Caco-2 (cell line): ENCODE data around the gene RAPGEF2. TPM values are rescaled to one million over a fixed set of nuclear protein-coding genes. Genes with fewer than 3 reads are reported as not detected.
"Not testable (repeated sequence)": the region's sequence is repeated elsewhere in the genome, so short reads cannot be mapped to it uniquely, and the experiment has no call there.

ENCODE experiments used
- BruUV-seq: library from RNA; stranded (reverse); fragments of 400-500 nt; replicated peaks from 2 replicates; lab custom pipeline; 2021; lab: Mats Ljungman, UMichigan
- CTCF ChIA-PET: fragments of 300-600 bp; sonication (Branson Sonifier 250); formaldehyde crosslinking; loops from one replicate; lab custom pipeline; 2022; ENCODE audit warnings: antibody characterized with exemption; lab: Charles Lee
- POLR2A ChIA-PET: fragments of 300-600 bp; sonication (Branson Sonifier 250); formaldehyde crosslinking; loops from one replicate; lab custom pipeline; 2022; ENCODE audit warnings: antibody characterized with exemption; lab: Charles Lee
- DNase-seq, 2 experiments: peaks; one replicate each; pipeline versions ENCODE4 v3.0.0 to v3.0.0-alpha.2; 2020 to 2022
- H3K27me3 ChIP-seq: replicated peaks from 2 replicates; pipeline ENCODE4 v1.6.0; 2011; ENCODE audit warnings: low read length; ENCODE audit not compliant: control insufficient read depth, insufficient read depth
- H3K36me3 ChIP-seq: 2 replicates; pipeline ENCODE4 v1.5.1; 2011; ENCODE audit warnings: low read length; ENCODE audit not compliant: control insufficient read depth, insufficient read depth
- H3K4me1 ChIP-seq: fragments of 250-450 bp; sonication (Bioruptor Pico); 2 replicates; pipeline ENCODE4 v1.5.1; 2020; ENCODE audit warnings: mild to moderate bottlenecking
- H3K4me3 ChIP-seq: 2 replicates; pipeline ENCODE4 v1.5.1; 2011; ENCODE audit warnings: low read depth, mild to moderate bottlenecking, control low read depth, low read length
- H3K9me3 ChIP-seq: fragments of 250-450 bp; sonication (Bioruptor Pico); 2 replicates; pipeline ENCODE4 v1.5.1; 2020; ENCODE audit warnings: mild to moderate bottlenecking, moderate library complexity
- H3K27ac Mint-ChIP-seq: one replicate; pipeline ENCODE4 v1.8.0; 2022; ENCODE audit warnings: mixed read lengths; ENCODE audit not compliant: unreplicated experiment
- H3K27me3 Mint-ChIP-seq: one replicate; pipeline ENCODE4 v1.8.0; 2022; ENCODE audit warnings: mixed read lengths; ENCODE audit not compliant: insufficient read depth, unreplicated experiment
- H3K36me3 Mint-ChIP-seq: one replicate; pipeline ENCODE4 v1.8.0; 2022; ENCODE audit warnings: mild to moderate bottlenecking, mixed read lengths; ENCODE audit not compliant: insufficient read depth, unreplicated experiment
- H3K4me1 Mint-ChIP-seq: one replicate; pipeline ENCODE4 v1.8.0; 2022; ENCODE audit warnings: low read depth, mixed read lengths; ENCODE audit not compliant: unreplicated experiment
- H3K4me3 Mint-ChIP-seq: one replicate; pipeline ENCODE4 v1.8.0; 2022; ENCODE audit warnings: mild to moderate bottlenecking, moderate library complexity, mixed read lengths; ENCODE audit not compliant: unreplicated experiment
- H3K9me3 Mint-ChIP-seq: one replicate; pipeline ENCODE4 v1.8.0; 2022; ENCODE audit warnings: mixed read lengths; ENCODE audit not compliant: unreplicated experiment
- intact Hi-C: fragments of 100-400 bp; cut with micrococcal nuclease; formaldehyde crosslinking; loops from one replicate; pipeline ENCODE4 v1.10.0; 2022; ENCODE audit not compliant: unreplicated experiment
- total RNA-seq: library from RNA; stranded (reverse); gene quantifications from 2 replicates; pipeline ENCODE4 v1.2.3, GENCODE V29; 2022
- TF ChIP-seq, protein P1 (sequence below), 2 experiments: fragments of 200-600 bp in 1 of 2; IDR thresholded peaks; 1 replicate in 1 of 2; 2 replicates in 1 of 2; pipeline versions ENCODE4 v1.5.1 to v1.8.0; 2011 to 2022; ENCODE audit warnings: antibody characterized with exemption in 1 of 2, control low read depth in 1 of 2, inconsistent platforms in 1 of 2, low read depth in 1 of 2, low read length in 1 of 2, mild to moderate bottlenecking in 1 of 2, moderate library complexity in 1 of 2; ENCODE audit not compliant: insufficient read depth in 1 of 2, severe bottlenecking in 1 of 2, unreplicated experiment in 1 of 2

RAPGEF2 gene
- total RNA-seq, 1 experiment from 2014 or later, result 67.6 TPM

DNA sequence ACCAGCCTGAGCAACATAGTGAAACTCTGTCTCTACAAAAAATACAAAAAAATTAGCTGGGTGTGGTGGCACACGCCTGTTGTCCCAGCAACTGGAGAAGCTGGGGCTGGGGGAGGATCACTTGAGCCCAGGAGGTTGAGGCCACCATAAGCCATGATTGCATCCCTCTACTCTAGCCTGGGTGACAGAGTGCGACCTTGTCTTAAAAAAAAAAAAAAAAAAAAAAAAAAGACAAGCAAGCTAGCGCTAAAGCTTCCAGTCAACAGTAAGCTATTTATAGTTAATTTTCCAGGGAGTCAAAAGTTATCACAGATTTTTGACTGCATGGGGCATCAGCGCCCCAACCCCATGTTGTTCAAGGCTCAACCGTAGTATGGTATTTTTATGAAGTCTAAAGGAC lies 273.4 kb downstream of the RAPGEF2 start:
- POLR2A ChIA-PET, result no interaction called here
- DNase-seq, result no peak

DNA sequence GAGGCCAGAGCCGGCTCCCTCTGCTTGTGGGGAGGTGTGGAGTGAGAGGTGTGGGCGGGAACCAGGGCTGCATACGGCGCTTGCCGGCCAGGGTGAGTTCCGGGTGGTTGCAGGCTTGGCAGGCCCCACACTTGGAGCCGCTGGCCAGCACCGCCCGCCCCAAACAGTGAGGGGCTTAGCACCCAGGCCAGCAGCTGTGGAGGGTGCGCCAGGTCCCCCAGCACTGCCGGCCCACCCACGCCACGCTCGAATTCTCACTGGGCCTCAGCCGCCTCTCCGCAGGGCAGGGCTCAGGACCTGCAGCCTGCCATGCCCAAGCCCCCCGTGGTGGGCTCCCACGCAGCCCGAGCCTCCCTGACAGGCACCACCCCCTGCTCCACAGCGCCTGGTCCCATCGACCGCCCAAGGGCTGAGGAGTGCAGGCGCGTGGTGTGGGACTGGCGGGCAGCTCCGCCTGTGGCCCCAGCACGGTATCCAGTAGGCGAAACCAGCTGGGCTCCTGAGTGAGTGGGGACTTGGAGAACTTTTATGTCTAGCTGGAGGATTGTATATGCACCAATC lies 275.3 kb downstream of the RAPGEF2 start:
- Mint-ChIP-seq H3K36me3 (no peaks in the 10 kb centered on the region), H3K9me3 (no peaks in the 10 kb centered on the region), H3K27ac (no peak overlapping the region), H3K4me1 (no peaks in the 10 kb centered on the region), H3K27me3 (no peaks in the 10 kb centered on the region), H3K4me3 (no peak overlapping the region)
- H3K9me3 ChIP-seq, result no peaks in the 10 kb centered on the region
- ChIA-PET CTCF (no interaction called here), POLR2A (no interaction called here)
- H3K4me1 ChIP-seq, result no peaks in the 10 kb centered on the region
- intact Hi-C loops, result no loop called here
- no peak overlapping the region for H3K4me3 ChIP-seq
- TF ChIP-seq, protein P1, sequence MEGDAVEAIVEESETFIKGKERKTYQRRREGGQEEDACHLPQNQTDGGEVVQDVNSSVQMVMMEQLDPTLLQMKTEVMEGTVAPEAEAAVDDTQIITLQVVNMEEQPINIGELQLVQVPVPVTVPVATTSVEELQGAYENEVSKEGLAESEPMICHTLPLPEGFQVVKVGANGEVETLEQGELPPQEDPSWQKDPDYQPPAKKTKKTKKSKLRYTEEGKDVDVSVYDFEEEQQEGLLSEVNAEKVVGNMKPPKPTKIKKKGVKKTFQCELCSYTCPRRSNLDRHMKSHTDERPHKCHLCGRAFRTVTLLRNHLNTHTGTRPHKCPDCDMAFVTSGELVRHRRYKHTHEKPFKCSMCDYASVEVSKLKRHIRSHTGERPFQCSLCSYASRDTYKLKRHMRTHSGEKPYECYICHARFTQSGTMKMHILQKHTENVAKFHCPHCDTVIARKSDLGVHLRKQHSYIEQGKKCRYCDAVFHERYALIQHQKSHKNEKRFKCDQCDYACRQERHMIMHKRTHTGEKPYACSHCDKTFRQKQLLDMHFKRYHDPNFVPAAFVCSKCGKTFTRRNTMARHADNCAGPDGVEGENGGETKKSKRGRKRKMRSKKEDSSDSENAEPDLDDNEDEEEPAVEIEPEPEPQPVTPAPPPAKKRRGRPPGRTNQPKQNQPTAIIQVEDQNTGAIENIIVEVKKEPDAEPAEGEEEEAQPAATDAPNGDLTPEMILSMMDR (IDR thresholded peaks at IDR 0.05; ENCODE audit: insufficient read depth in 1 of 2, low read depth in 1 of 2, low read length in 1 of 2, severe bottlenecking in 1 of 2, unreplicated experiment in 1 of 2), result no peak
- no peaks in the 10 kb centered on the region for H3K36me3 ChIP-seq
- no TSS peak for BruUV-seq
- no peaks in the 10 kb centered on the region for H3K27me3 ChIP-seq
- DNase-seq, result no peak

More for the DNA sequence above, 273.4 kb downstream of the RAPGEF2 start:
- TF ChIP-seq, protein P1 (IDR thresholded peaks at IDR 0.05; ENCODE audit: insufficient read depth in 1 of 2, low read depth in 1 of 2, low read length in 1 of 2, severe bottlenecking in 1 of 2, unreplicated experiment in 1 of 2), result no peak
- Mint-ChIP-seq H3K4me1 (no peaks in the 10 kb centered on the region), H3K9me3 (no peaks in the 10 kb centered on the region), H3K27me3 (no peaks in the 10 kb centered on the region), H3K4me3 (no peak overlapping the region), H3K27ac (no peak overlapping the region), H3K36me3 (no peaks in the 10 kb centered on the region)
- Histone ChIP-seq H3K9me3 (no peaks in the 10 kb centered on the region), H3K36me3 (no peaks in the 10 kb centered on the region), H3K4me1 (no peaks in the 10 kb centered on the region), H3K27me3 (no peaks in the 10 kb centered on the region), H3K4me3 (no peak overlapping the region)
- CTCF ChIA-PET, result interaction anchor here (0.6 kb wide), 1 partner anchor 15 kb away, joined by 4 read pairs; no protein-coding TSS in a partner anchor
- BruUV-seq, result no TSS peak
- intact Hi-C loops, result no loop called here

DNA sequence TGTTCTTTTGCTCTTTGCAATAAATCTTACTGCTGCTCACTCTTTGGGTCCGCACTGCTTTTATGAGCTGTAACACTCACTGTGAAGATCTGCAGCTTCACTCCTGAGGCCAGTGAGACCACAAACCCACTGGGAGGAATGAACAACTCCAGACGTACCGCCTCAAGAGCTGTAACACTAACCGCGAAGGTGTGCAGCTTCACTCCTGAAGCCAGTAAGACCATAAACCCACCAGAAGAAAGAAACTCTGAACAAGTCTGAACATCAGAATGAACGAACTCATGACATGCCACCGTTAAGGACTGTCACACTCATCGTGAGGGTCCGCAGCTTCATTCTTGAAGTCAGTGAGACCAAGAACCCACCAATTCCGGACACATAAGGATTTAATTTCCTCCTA lies 276.2 kb downstream of the RAPGEF2 start:
- H3K9me3 Mint-ChIP-seq, H3K36me3 ChIP-seq, CTCF ChIA-PET, H3K4me3 ChIP-seq, H3K4me3 Mint-ChIP-seq, intact Hi-C loops, H3K27me3 ChIP-seq, BruUV-seq, H3K36me3 Mint-ChIP-seq, H3K4me1 Mint-ChIP-seq, DNase-seq, H3K27me3 Mint-ChIP-seq, H3K4me1 ChIP-seq, POLR2A ChIA-PET, H3K27ac Mint-ChIP-seq, H3K9me3 ChIP-seq: not testable (repeated sequence)
